GM10847 (cell line): ENCODE results near the gene BATF.

ENCODE experiments used
- POLR2A ChIP-seq: IDR thresholded peaks from 2 replicates; pipeline ENCODE4 v1.6.1; 2011; ENCODE audit not compliant: insufficient read length; ENCODE audit errors: extremely low read depth

Gene BATF

GRCh38 chr14:75562089-75562488 is 39.8 kb downstream of the BATF start:
- no peak for TF ChIP-seq POLR2A

GRCh38 chr14:75562489-75562888 is 40.2 kb downstream of the BATF start:
- no peak for TF ChIP-seq POLR2A

GRCh38 chr14:75563931-75564330 is 41.7 kb downstream of the BATF start:
- TF ChIP-seq POLR2A: no peak

GRCh38 chr14:75565056-75565455 is 42.8 kb downstream of the BATF start:
- no peak for TF ChIP-seq POLR2A

- TF ChIP-seq POLR2A: no peak
These were observed 44.1 kb downstream of the BATF start for GRCh38 chr14:75566321-75566720.

GRCh38 chr14:75566752-75567151 is 44.5 kb downstream of the BATF start:
- no peak for TF ChIP-seq POLR2A

GRCh38 chr14:75568140-75568539 is 45.9 kb downstream of the BATF start:
- TF ChIP-seq POLR2A: no peak

- no peak for TF ChIP-seq POLR2A
These were observed 46.5 kb downstream of the BATF start for GRCh38 chr14:75568791-75569190.

GRCh38 chr14:75570797-75571196 is 48.5 kb downstream of the BATF start:
- no peak for TF ChIP-seq POLR2A

GRCh38 chr14:75572104-75572503 is 49.8 kb downstream of the BATF start:
- TF ChIP-seq POLR2A: no peak

GRCh38 chr14:75577090-75577489 is 54.8 kb downstream of the BATF start:
- TF ChIP-seq POLR2A: no peak

- TF ChIP-seq POLR2A: no peak
These were observed 55.4 kb downstream of the BATF start for GRCh38 chr14:75577729-75578101.

- no peak for TF ChIP-seq POLR2A
These were observed 56.0 kb downstream of the BATF start, which contains the start of gene FLVCR2 for GRCh38 chr14:75578102-75578785. FLVCR2 (plus strand) TSS chr14:75578620; CDS start chr14:75578973, 353 bp downstream.

- no peak for TF ChIP-seq POLR2A
These were observed 56.6 kb downstream of the BATF start for GRCh38 chr14:75578786-75579337.

GRCh38 chr14:75579338-75579864 is 57.1 kb downstream of the BATF start:
- no peak for TF ChIP-seq POLR2A

- TF ChIP-seq POLR2A: no peak
These were observed 57.6 kb downstream of the BATF start for GRCh38 chr14:75579882-75580281.

- no peak for TF ChIP-seq POLR2A
These were observed 65.1 kb downstream of the BATF start for GRCh38 chr14:75587388-75587787.
